Fibroblast of skin of abdomen (primary cell): ENCODE data around the gene ALS2.
"Not testable (repeated sequence)": the region's sequence is repeated elsewhere in the genome, so short reads cannot be mapped to it uniquely, and the experiment has no call there.

Source experiments
- DNase-seq: peaks from one replicate; pipeline ENCODE4 v3.0.0-alpha.2; 2013

Gene ALS2

GRCh38 chr2:201674298-201674697, 106.4 kb downstream of the ALS2 start:
- no peak for DNase-seq

- no peak for DNase-seq
Measured at GRCh38 chr2:201673546-201673945, 107.2 kb downstream of the ALS2 start.

GRCh38 chr2:201671205-201671604, 109.5 kb downstream of the ALS2 start:
- not testable (repeated sequence) for DNase-seq

GRCh38 chr2:201669865-201670264, 110.9 kb downstream of the ALS2 start:
- no peak for DNase-seq

GRCh38 chr2:201668402-201668910, 112.3 kb downstream of the ALS2 start:
- DNase-seq = no peak

GRCh38 chr2:201664334-201664733, 116.4 kb downstream of the ALS2 start:
- no peak for DNase-seq

GRCh38 chr2:201661366-201661765, 119.4 kb downstream of the ALS2 start:
- DNase-seq = no peak

- no peak for DNase-seq
Measured at GRCh38 chr2:201660293-201660895, 120.3 kb downstream of the ALS2 start.

- no peak for DNase-seq
Measured at GRCh38 chr2:201656740-201657139, 124.0 kb downstream of the ALS2 start.

GRCh38 chr2:201656102-201656501, 124.6 kb downstream of the ALS2 start:
- no peak for DNase-seq

GRCh38 chr2:201654616-201655384, 125.9 kb downstream of the ALS2 start:
- DNase-seq = peak; percentile 96

- no peak for DNase-seq
Measured at GRCh38 chr2:201653221-201653620, 127.5 kb downstream of the ALS2 start.
